Naive thymus-derived CD4-positive, alpha-beta T cell (primary cell): ENCODE data around the gene COL4A1. TPM values are rescaled to one million over a fixed set of nuclear protein-coding genes. Genes with fewer than 3 reads are reported as not detected.

Experiments
- ATAC-seq: fragments of 150-1000 bp; cut with Tn5 transposase; 2 replicates; pipeline ENCODE4 v1.10.0; 2021; ENCODE audit warnings: mild to moderate bottlenecking, moderate library complexity
- CTCF ChIA-PET: fragments of 350-600 bp; sonication (Branson Sonifier 250); formaldehyde crosslinking; loops from one replicate; lab custom pipeline; 2021; ENCODE audit warnings: antibody characterized with exemption; lab: Charles Lee
- POLR2A ChIA-PET: fragments of 350-600 bp; sonication (Branson Sonifier 250); formaldehyde crosslinking; loops from one replicate; lab custom pipeline; 2021; ENCODE audit warnings: antibody characterized with exemption, inconsistent platforms; lab: Charles Lee
- DNase-seq, 9 donors: peaks; one replicate each; pipeline versions ENCODE4 v3.0.0 to v3.0.0-alpha.2; 2020 to 2022; ENCODE audit warnings: mixed read lengths in 1 of 9
- H3K27ac ChIP-seq: one replicate; pipeline ENCODE4 v1.7.0; 2013; ENCODE audit warnings: mild to moderate bottlenecking, low read depth, low read length, moderate library complexity
- H3K27me3 ChIP-seq, 2 donors: one replicate each; pipeline ENCODE4 v1.7.0; 2013; ENCODE audit warnings: low read length in 2 of 2, mild to moderate bottlenecking in 2 of 2, moderate library complexity in 2 of 2; ENCODE audit not compliant: control insufficient read depth in 2 of 2, insufficient read depth in 2 of 2
- H3K36me3 ChIP-seq, 3 experiments: 1 replicate in 2 of 3; 2 replicates in 1 of 3; pipeline ENCODE4 v1.7.0; 2013; ENCODE audit warnings: low read length in 3 of 3, mild to moderate bottlenecking in 3 of 3, moderate library complexity in 1 of 3; ENCODE audit not compliant: insufficient read depth in 3 of 3, control insufficient read depth in 2 of 3
- H3K4me1 ChIP-seq, 2 donors: one replicate each; pipeline ENCODE4 v1.7.0; 2013; ENCODE audit warnings: low read length in 2 of 2, mild to moderate bottlenecking in 2 of 2, moderate library complexity in 1 of 2; ENCODE audit not compliant: control insufficient read depth in 2 of 2, insufficient read depth in 2 of 2
- H3K4me3 ChIP-seq: 2 replicates; pipeline ENCODE4 v1.7.0; 2013; ENCODE audit warnings: mild to moderate bottlenecking, low read length
- H3K9me3 ChIP-seq, 3 experiments: 1 replicate in 2 of 3; 2 replicates in 1 of 3; pipeline ENCODE4 v1.7.0; 2013; ENCODE audit warnings: low read length in 3 of 3; ENCODE audit not compliant: control insufficient read depth in 2 of 3
- H3K27ac Mint-ChIP-seq, 9 donors: one replicate each; pipeline ENCODE4 v1.8.0; 2020 to 2022; ENCODE audit warnings: mixed read lengths in 9 of 9, mild to moderate bottlenecking in 8 of 9, moderate library complexity in 5 of 9, inconsistent platforms in 2 of 9
- H3K27me3 Mint-ChIP-seq, 5 donors: one replicate each; pipeline ENCODE4 v1.8.0; 2021 to 2022; ENCODE audit warnings: mixed read lengths in 5 of 5, mild to moderate bottlenecking in 1 of 5
- H3K36me3 Mint-ChIP-seq, 5 donors: one replicate each; pipeline ENCODE4 v1.8.0; 2020 to 2022; ENCODE audit warnings: mixed read lengths in 5 of 5, mild to moderate bottlenecking in 3 of 5, inconsistent platforms in 1 of 5
- H3K4me1 Mint-ChIP-seq, 7 donors: one replicate each; pipeline ENCODE4 v1.8.0; 2020 to 2022; ENCODE audit warnings: mixed read lengths in 7 of 7, mild to moderate bottlenecking in 3 of 7, inconsistent platforms in 1 of 7
- H3K4me3 Mint-ChIP-seq, 10 donors: one replicate each; pipeline ENCODE4 v1.8.0; 2020 to 2022; ENCODE audit warnings: mild to moderate bottlenecking in 10 of 10, mixed read lengths in 10 of 10, moderate library complexity in 6 of 10, inconsistent platforms in 2 of 10
- H3K9me3 Mint-ChIP-seq, 11 donors: one replicate each; pipeline ENCODE4 v1.8.0; 2020 to 2022; ENCODE audit warnings: mixed read lengths in 11 of 11, mild to moderate bottlenecking in 4 of 11, inconsistent platforms in 1 of 11, moderate library complexity in 1 of 11
- intact Hi-C, 2 donors: fragments of 100-400 bp; cut with micrococcal nuclease; formaldehyde crosslinking; loops; one replicate each; pipeline ENCODE4 v1.15.1; 2023
- polyA plus RNA-seq, 2 donors: library from polyadenylated mRNA; unstranded; fragments of 300-500 nt; fragmentation: Illumina TruSeq; gene quantifications; one replicate each; pipeline ENCODE4 v1.2.3, GENCODE V29; 2021
- total RNA-seq, 6 experiments: library from RNA in 5 of 6; stranded (reverse) in 5 of 6; gene quantifications; 1 replicate in 5 of 6; 2 replicates in 1 of 6; pipeline ENCODE4 v1.2.3 and lab custom pipeline; 2021 to 2026

COL4A1 gene
- total and polyA plus RNA-seq, 7 experiments from 2014 or later = 0.24 TPM; not detected in 6

GRCh38 chr13:110274687-110275086 lies 32.3 kb downstream of the COL4A1 start:
- POLR2A ChIA-PET = no interaction called here
- CTCF ChIA-PET = no interaction called here
- no peak overlapping the region for H3K27ac Mint-ChIP-seq

GRCh38 chr13:110273254-110273653 lies 33.7 kb downstream of the COL4A1 start:
- H3K9me3 Mint-ChIP-seq = no peaks in the 10 kb centered on the region
- DNase-seq (no peak), ATAC-seq (no peak)
- no peaks in the 10 kb centered on the region for H3K27me3 ChIP-seq
- H3K4me1 ChIP-seq = no peaks in the 10 kb centered on the region
- H3K9me3 ChIP-seq = no peaks in the 10 kb centered on the region
- peaks cover 0 to 17% (median 8%) of the 10 kb centered on the region in 5 donors for H3K27me3 Mint-ChIP-seq
- H3K4me3 Mint-ChIP-seq = no peak overlapping the region
- no peak overlapping the region for H3K4me3 ChIP-seq
- H3K27ac Mint-ChIP-seq = no peak overlapping the region
- no peaks in the 10 kb centered on the region for H3K36me3 Mint-ChIP-seq
- no peaks in the 10 kb centered on the region for H3K36me3 ChIP-seq
- ChIA-PET CTCF (no interaction called here), POLR2A (no interaction called here)
- intact Hi-C loops = no loop called here
- no peaks in the 10 kb centered on the region for H3K4me1 Mint-ChIP-seq
- no peak overlapping the region for H3K27ac ChIP-seq

More at GRCh38 chr13:110274687-110275086, 32.3 kb downstream of the COL4A1 start:
- H3K27me3 Mint-ChIP-seq = peaks cover 0 to 13% (median 8%) of the 10 kb centered on the region in 5 donors
- H3K27me3 ChIP-seq = no peaks in the 10 kb centered on the region
- H3K27ac ChIP-seq = no peak overlapping the region
- no peak for DNase-seq
- H3K9me3 ChIP-seq = no peaks in the 10 kb centered on the region
- H3K9me3 Mint-ChIP-seq = no peaks in the 10 kb centered on the region
- H3K36me3 Mint-ChIP-seq = no peaks in the 10 kb centered on the region
- H3K4me3 ChIP-seq = no peak overlapping the region
- intact Hi-C loops = no loop called here
- H3K4me1 Mint-ChIP-seq = no peaks in the 10 kb centered on the region
- no peak for ATAC-seq
- H3K4me3 Mint-ChIP-seq = no peak overlapping the region
- H3K36me3 ChIP-seq = no peaks in the 10 kb centered on the region
- no peaks in the 10 kb centered on the region for H3K4me1 ChIP-seq

DNA sequence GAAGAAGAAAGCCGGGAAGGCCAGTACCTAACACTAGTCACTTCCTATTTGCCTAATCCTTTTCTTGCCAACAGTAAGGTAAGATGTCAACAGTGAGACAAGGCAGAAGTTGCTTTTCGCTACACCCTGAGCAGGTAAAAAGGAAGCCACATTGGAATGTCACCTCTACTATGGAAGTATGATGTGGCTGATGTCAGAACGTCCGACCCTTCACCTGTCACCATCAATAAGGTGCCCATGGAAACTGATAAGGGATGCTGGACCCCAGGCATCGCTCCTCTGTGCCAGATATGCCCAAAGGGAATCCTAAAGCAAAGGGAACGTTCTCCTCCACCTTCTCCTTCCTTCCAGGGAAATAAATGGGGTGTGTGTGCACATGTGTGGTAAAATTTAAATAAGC lies 34.3 kb downstream of the COL4A1 start:
- H3K27me3 ChIP-seq = no peaks in the 10 kb centered on the region
- H3K27me3 Mint-ChIP-seq = peaks cover 0 to 17% (median 5%) of the 10 kb centered on the region in 5 donors
- H3K36me3 Mint-ChIP-seq = no peaks in the 10 kb centered on the region
- H3K4me3 ChIP-seq = no peak overlapping the region
- no peak overlapping the region for H3K27ac Mint-ChIP-seq
- DNase-seq = no peak
- ATAC-seq = no peak
- no peak overlapping the region for H3K4me3 Mint-ChIP-seq
- intact Hi-C loops = no loop called here
- H3K4me1 ChIP-seq = no peaks in the 10 kb centered on the region
- POLR2A ChIA-PET = no interaction called here
- H3K27ac ChIP-seq = no peak overlapping the region
- no peaks in the 10 kb centered on the region for H3K4me1 Mint-ChIP-seq
- H3K36me3 ChIP-seq = no peaks in the 10 kb centered on the region
- no peaks in the 10 kb centered on the region for H3K9me3 ChIP-seq
- H3K9me3 Mint-ChIP-seq = no peaks in the 10 kb centered on the region
- CTCF ChIA-PET = no interaction called here

DNA sequence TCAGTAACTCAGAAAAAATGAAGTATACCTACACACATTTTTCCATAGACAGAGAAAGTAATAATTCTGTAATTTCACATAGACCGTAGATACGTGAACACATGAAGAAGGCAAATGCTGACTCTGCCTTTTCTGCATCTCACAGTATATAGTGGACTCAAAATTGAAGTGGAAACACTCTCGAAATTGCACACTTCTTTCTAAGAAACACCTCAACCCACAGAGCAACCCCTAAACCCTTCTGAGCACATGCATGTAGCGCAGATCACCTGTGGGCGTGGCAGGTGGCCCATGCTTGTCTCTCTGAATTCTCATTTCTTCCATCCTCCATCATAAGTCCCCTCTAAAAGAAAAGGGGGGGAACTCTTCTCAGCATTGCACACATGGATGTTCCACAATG lies 34.7 kb downstream of the COL4A1 start:
- Mint-ChIP-seq H3K9me3 (no peaks in the 10 kb centered on the region), H3K27ac (no peak overlapping the region), H3K27me3 (peaks cover 0 to 17% (median 6%) of the 10 kb centered on the region in 5 donors), H3K4me3 (no peak overlapping the region), H3K4me1 (no peaks in the 10 kb centered on the region), H3K36me3 (no peaks in the 10 kb centered on the region)
- ChIA-PET POLR2A (no interaction called here), CTCF (no interaction called here)
- intact Hi-C loops = no loop called here
- DNase-seq (no peak), ATAC-seq (no peak)
- H3K36me3 ChIP-seq = no peaks in the 10 kb centered on the region
- no peak overlapping the region for H3K27ac ChIP-seq
- H3K4me1 ChIP-seq = no peaks in the 10 kb centered on the region
- no peak overlapping the region for H3K4me3 ChIP-seq
- no peaks in the 10 kb centered on the region for H3K27me3 ChIP-seq
- H3K9me3 ChIP-seq = no peaks in the 10 kb centered on the region

DNA sequence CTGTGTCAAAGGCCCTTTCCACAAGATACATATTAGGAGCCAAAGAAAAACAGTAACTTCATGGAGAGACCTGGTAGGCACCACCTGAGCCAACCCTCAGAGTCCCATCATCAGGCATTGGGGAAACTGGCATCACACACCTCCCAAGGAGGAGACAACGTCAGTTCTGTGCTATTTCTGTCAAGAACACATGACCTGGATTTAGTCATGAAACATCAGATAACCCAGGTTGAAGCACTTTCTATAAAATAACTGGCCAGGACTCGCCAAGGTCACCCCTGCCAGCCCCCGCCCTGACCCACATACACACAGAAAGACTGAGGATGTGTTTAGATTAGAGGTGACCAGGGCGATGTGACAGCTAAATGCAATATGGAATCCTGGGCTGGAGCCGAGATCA lies 35.6 kb downstream of the COL4A1 start:
- intact Hi-C loops = no loop called here
- ATAC-seq (no peak), DNase-seq (no peak)
- no peaks in the 10 kb centered on the region for H3K9me3 ChIP-seq
- no peak overlapping the region for H3K4me3 ChIP-seq
- H3K4me1 Mint-ChIP-seq = no peaks in the 10 kb centered on the region
- H3K27me3 Mint-ChIP-seq = peaks cover 0 to 19% (median 8%) of the 10 kb centered on the region in 5 donors
- no peak overlapping the region for H3K27ac ChIP-seq
- H3K4me1 ChIP-seq = no peaks in the 10 kb centered on the region
- H3K27me3 ChIP-seq = no peaks in the 10 kb centered on the region
- H3K9me3 Mint-ChIP-seq = no peaks in the 10 kb centered on the region
- H3K4me3 Mint-ChIP-seq = no peak overlapping the region
- ChIA-PET CTCF (no interaction called here), POLR2A (no interaction called here)
- no peak overlapping the region for H3K27ac Mint-ChIP-seq
- no peaks in the 10 kb centered on the region for H3K36me3 ChIP-seq
- H3K36me3 Mint-ChIP-seq = no peaks in the 10 kb centered on the region

- POLR2A ChIA-PET = no interaction called here
Measured at GRCh38 chr13:110270507-110270906, 36.5 kb downstream of the COL4A1 start.

GRCh38 chr13:110269509-110270185 lies 37.3 kb downstream of the COL4A1 start:
- POLR2A ChIA-PET = no interaction called here
- CTCF ChIA-PET = no interaction called here

More at GRCh38 chr13:110270507-110270906, 36.5 kb downstream of the COL4A1 start:
- intact Hi-C loops = no loop called here
- H3K36me3 Mint-ChIP-seq = no peaks in the 10 kb centered on the region
- CTCF ChIA-PET = no interaction called here
- ATAC-seq (no peak), DNase-seq (no peak)
- H3K27ac Mint-ChIP-seq = no peak overlapping the region
- Histone ChIP-seq H3K4me3 (no peak overlapping the region), H3K27ac (no peak overlapping the region), H3K4me1 (no peaks in the 10 kb centered on the region), H3K27me3 (no peaks in the 10 kb centered on the region), H3K9me3 (no peaks in the 10 kb centered on the region), H3K36me3 (no peaks in the 10 kb centered on the region)
- H3K27me3 Mint-ChIP-seq = peaks cover 0 to 21% (median 9%) of the 10 kb centered on the region in 5 donors
- no peaks in the 10 kb centered on the region for H3K4me1 Mint-ChIP-seq
- no peak overlapping the region for H3K4me3 Mint-ChIP-seq
- H3K9me3 Mint-ChIP-seq = no peaks in the 10 kb centered on the region

More at GRCh38 chr13:110269509-110270185, 37.3 kb downstream of the COL4A1 start:
- no peaks in the 10 kb centered on the region for H3K9me3 Mint-ChIP-seq
- H3K9me3 ChIP-seq = no peaks in the 10 kb centered on the region
- no peaks in the 10 kb centered on the region for H3K4me1 Mint-ChIP-seq
- ATAC-seq (no peak), DNase-seq (no peak)
- H3K27ac ChIP-seq = no peak overlapping the region
- H3K36me3 Mint-ChIP-seq = no peaks in the 10 kb centered on the region
- H3K27me3 ChIP-seq = no peaks in the 10 kb centered on the region
- no peak overlapping the region for H3K27ac Mint-ChIP-seq
- intact Hi-C loops = no loop called here
- H3K4me3 ChIP-seq = no peak overlapping the region
- H3K36me3 ChIP-seq = no peaks in the 10 kb centered on the region
- no peaks in the 10 kb centered on the region for H3K4me1 ChIP-seq
- peaks cover 6 to 30% (median 11%) of the 10 kb centered on the region in 5 donors for H3K27me3 Mint-ChIP-seq
- H3K4me3 Mint-ChIP-seq = no peak overlapping the region
